ENCODE data around the gene ART3.

DNA sequence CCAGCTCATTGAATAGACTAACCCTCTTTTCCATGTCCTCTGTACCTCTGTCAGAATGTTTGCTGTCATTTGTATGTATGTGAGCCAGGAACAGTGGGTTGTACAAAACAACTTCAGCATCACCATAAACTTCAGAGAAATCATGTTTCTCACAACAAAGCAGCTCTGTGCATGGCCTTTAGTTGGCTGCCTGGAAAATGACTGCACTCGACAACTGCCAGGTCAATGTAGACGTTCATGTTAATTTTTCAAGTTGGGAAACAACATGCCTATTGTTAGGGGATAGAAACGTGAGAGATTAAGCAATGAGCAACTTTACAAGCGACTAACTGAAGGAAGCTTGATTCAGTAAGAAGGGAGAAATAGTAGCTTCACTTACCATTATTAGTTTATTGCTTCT lies 20.8 kb upstream of the ART3 start:
- no peak for TF ChIP-seq CTCF (IDR thresholded peaks at IDR 0.05)
- no peak for TF ChIP-seq EZH2 (IDR thresholded peaks at IDR 0.05; ENCODE audit: borderline replicate concordance, insufficient read depth, low read depth, low read length, poor library complexity, severe bottlenecking)
